HG03103 (cell line): Measurements from ENCODE around the gene TSPAN1.

ENCODE experiments used
- ATAC-seq: cut with Tn5 transposase; IDR thresholded peaks from one replicate; pipeline ENCODE4 v1.9.1; 2021; ENCODE audit warnings: low read depth; ENCODE audit not compliant: unreplicated experiment

Gene TSPAN1, protein sequence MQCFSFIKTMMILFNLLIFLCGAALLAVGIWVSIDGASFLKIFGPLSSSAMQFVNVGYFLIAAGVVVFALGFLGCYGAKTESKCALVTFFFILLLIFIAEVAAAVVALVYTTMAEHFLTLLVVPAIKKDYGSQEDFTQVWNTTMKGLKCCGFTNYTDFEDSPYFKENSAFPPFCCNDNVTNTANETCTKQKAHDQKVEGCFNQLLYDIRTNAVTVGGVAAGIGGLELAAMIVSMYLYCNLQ

DNA sequence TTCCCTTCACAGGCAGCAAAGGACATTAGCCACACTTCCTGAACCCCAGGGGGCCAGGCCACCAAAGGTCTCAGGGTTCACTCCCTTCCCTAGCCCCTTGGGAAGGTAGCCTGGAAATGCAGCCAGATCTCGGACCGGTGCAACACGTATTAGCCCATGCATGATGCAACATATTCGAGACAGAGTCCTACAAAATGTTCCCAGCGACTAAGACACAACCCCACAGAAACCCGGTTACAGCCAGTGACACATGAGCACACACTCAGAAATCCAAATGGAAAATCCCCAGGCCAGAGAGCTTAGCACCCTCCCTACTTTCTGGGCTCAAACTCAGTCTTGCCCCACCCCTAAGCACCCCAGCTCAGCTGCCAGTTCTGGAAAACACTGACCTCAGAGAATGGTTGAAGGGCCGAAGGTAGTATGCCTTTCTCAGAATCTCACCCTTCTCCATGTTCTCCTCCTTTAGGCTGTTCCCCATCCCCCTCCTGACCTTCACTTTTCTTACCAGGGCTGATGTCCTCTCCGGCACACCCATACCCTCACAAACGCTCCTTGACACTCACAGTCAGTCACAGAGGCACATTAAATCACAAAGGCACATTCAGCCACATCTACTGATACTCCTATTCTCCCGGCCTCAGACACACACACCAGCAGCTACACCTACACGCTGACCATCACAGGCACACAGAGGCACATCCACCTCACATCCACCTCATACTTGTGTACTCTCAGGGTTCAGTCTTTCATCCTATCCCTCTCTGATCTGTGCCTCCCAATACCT, at the start of gene TSPAN1:
Gene TSPAN1, plus strand, starts transcription at position 640 of the 784 bp plus-strand sequence. CDS start 6,021 bp downstream, outside the sequence.
- ATAC-seq: no peak

DNA sequence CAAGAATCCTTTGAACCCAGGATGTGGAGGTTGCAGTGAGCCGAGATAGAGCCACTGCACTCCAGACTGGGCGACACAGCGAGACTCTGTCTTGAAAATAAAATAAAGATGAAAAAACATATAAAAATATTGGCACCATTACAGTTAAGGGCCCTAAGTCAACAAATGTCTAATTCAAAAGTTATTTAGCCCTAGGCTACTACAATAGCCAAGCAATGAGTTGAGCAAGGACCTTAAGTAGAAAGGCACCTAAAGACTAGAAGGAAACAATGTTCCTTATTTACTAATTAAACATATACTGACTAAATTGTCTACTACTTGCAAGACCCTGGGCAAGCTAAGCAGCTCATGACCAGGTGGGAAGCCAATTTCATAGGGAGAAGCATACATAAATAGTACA, 46.5 kb upstream of the TSPAN1 start:
- ATAC-seq: no peak

DNA sequence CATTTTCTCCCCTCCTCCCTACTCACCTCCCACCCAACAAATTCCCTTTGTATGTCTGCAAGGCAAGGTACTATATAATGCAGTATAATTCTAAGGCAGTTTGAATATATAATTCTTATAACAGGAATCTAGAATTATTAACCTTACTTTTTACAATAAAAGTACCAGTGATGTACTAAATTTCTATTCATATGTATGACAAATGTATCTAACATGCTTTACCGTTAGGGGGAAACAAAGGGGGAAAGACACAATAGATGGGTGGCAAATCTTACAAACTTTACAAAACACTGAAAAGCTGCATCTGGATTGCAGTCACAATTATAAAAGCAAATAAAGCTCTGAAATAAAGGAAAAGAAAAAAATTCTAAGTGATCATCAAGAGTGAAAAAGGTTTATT, 44.8 kb upstream of the TSPAN1 start:
- no peak for ATAC-seq

DNA sequence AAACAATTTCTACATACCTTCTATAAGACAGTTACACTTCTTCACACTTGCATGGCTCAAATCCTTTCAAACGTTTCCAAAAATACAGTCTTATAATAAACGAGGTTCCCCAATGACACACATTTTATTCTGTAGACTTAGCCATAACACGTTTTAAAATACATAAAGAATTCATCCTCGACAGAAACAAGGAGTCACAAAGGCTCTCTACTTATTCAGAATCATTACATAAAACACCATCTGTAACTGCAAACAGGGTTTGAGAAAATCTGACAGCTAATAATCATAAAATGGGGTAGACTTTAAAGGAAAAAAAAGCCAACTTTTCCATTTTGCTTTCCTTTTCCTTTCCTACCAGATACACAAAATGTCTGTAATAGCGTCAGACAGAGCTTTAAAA, 44.3 kb upstream of the TSPAN1 start:
- no peak for ATAC-seq

DNA sequence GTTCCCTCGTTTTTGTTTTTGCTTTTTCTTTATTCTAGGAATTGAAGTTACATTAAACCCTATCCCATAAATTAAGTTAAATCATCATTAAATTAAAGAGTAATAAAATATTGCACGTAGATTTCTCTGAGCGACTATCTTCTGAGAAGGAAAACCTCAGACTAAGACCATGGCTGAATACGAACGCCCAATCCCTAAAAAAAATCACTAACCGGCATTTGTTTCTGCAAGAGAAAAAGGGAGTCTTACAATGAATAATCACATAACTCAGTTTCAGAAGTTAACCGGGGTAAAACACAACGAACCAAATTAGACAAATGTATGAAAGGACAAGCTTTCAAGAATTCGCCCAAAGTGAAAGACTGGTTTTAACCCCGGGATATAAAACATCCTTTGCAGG, 43.8 kb upstream of the TSPAN1 start:
- ATAC-seq: no peak

DNA sequence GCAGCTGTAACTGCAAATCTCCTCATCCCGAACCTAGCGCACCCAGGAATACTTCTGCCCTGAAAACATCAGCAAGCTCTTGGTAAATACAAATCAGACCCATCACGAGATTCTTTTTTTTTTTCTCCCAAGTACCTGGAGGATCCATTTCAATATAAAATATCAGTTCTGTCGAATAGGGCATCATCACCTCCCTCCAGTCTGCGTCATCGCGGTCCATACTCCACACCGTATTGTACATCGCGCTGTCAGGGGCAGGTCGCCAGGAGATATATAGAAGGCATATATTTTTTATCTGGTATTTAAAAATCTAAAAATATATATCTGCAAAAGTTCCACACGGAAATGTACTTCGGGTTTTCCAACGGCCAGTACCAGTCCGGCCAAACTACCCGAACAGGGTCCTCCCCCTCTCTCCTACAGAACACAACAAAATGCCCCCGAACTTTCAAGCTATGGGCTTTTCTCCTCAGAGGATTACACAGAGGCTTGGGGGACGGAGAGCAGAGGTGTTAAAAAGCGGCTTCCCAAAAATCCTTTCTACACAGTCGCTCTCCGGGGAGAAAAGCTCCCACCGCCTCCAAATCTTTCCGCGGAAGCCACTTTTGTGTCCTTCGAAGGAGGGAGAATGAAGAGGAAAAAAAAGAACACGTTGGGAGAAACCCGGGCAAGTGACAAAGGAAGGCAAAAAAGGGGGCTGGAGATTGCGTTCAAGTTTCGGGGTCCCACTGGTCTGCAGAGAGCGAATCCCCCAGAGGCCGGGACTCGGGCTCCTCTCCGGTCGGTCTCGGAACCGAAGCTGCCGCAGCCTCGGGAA, 43.0 kb upstream of the TSPAN1 start:
- no peak for ATAC-seq

DNA sequence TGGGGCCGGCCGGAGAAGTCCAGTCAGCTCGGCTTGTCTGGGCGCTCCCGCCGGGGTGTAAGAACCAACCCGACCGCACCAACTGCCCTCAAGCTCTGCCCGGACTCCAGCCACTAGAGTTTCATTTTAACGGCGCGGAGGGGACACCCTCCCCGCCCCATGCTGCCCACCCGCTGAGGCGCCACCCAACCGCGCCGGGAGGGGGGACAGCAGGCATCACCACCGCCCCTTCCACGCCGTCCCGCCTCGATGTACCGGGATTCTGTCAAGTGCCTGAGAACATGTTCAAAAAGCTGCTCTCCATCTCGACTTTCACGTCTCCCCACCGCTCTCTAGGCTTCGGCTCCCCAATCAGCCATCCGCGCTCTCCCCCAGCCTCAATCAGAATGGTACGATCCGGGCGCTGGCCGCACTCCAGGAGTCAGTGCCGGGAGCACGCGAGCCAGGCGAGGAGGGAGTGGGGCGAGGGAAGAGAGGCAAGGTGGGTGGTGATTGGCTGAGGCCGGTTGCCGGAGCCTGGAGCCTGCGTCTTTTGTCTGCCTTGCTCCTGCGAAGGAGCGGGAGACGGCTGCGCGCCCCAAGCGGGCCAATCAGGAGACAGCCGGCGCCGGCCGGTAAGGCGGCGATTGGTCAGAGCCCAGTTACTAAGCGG, 42.2 kb upstream of the TSPAN1 start, which contains the start of gene PIK3R3:
Gene PIK3R3, minus strand, starts transcription at position 101 of the 652 bp plus-strand sequence. CDS start 677 bp downstream, outside the sequence.
- ATAC-seq: peak; percentile 80

DNA sequence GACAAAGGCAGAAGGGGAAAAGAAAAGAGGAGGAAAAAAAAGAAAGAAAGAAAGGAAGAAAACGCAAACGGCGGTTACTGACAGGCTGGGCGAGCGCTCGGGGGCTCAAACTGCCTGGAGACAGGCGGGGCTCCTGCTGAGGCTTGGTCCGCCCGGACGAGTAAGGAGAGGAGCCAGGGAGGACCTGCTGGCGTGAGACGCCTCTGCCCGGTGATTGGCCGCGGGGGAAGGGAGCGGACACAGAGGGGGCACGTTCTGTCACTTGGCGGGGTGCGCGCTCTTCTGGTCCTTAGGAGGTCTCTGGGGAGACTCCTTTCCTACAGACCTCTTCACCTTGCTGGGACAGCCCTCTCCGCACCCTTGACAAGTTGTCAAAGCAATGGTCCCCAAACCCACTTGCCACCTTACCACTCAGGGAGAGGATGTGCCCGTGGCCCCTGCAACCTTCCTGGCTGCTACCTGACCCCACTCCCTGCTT, 41.7 kb upstream of the TSPAN1 start:
- peak; percentile 35 for ATAC-seq

DNA sequence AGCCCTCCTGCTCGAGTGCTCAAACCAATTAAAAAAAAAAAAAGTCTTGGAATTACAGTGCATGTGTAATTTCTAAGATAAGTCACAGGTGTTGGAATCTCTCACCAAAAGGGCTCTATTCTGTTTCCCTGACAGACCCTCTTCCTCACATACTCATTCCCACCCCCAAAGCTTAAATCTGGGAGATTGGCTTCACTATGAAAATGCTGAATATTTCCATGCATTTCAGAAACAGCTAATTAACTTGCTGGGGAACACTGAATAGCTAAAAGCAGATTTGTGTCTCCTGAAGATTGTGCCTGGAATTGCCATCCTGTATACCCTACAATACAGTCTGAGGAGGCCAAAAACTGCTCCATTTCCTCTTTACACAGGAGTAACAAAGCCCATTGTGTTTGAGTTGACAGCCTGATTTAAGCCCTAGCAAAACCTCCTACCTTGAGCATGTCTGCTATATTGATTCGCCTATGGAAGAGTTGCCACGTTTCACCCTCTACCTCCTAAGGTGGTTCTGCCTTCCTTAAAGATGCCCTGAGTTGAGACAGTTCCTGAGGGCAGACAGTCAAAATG, 41.0 kb upstream of the TSPAN1 start:
- ATAC-seq: no peak

DNA sequence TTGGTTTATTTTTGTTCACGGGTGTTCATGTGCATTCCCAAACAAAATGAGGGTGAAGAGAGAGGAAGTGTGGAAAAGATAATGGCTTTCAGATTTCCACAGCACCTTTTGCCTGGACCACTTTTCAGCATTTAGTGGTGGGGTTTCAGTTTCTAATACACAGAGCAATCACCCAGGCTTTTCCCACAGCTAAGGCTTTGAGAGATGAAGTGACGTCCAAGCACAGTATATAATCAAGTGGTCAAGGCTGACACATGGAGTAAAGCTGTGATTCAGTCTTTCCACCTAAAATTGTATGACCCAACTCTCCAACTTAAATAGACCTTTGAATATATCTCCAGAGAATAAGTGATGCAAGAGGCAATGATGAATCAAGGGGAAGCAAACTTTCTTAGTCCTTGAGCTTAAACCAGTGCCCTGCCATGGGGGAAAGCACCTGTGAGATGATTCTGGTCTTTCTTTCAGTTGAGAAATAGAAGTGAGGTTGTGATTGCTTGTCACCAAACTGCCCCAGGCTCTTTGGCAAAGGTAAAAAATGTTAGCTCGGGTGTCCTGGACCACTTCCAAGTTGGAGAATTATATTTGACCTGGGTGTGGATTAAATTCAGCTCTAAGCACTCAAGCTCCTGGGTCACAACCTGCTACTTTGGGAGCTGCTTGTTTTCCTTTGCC, 40.1 kb upstream of the TSPAN1 start:
- no peak for ATAC-seq

DNA sequence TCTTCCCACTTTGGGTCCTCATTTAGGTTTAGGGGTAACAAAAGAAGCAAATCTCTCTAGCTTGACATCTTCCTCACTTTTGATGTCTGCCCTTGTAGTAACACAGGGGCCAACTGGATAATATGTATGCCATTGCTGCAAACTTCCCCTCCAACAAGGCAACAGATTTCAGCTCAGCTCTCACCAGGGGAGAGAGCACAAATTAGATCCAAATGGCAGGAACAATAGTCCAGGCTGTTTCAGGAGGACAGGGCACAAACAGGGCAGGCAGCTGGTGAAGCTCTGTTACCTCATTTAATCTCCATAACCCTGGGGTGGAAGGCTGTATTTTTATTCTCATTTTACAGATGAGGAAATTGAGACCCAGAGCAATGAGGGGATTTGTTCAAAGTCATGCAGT, 38.2 kb upstream of the TSPAN1 start:
- ATAC-seq: no peak

DNA sequence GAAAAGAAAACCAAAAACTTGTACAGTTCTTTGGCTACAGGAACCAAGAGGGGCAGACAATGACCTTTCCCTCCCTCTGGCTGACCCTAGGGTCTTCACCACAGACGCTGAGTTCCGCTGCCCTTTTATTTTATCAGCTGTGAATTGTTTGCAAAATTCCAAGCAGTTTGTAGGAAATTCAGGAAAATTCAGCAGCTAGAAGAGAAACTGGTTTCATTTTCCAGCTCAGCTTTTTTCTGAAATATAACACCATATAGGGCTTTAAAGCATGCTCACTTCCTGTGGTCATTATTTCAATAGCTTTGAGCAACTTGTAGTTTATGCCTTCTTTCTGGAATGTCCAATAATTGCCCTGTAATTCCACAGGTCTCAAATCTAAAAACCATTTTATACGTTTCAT, 37.0 kb upstream of the TSPAN1 start:
- ATAC-seq: no peak

DNA sequence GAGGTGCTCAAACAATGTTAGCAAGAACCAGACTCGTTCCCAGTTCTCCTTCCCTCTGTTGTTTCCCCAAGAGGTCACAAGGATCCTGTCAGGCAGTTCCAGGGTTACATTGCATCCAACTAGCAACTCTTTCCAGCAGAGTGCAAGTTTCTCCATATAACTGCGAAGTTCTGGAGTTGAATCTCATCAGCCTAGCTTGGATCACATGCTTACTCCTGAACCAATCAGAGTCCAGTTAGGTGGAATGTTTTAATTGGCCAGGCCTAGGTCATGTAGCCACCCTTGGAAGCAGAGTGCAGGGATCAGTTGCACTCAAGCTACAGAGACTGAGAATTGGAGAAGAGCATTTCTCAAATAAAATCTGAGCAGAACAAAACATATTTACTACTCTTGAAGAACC, 26.6 kb upstream of the TSPAN1 start:
- no peak for ATAC-seq

DNA sequence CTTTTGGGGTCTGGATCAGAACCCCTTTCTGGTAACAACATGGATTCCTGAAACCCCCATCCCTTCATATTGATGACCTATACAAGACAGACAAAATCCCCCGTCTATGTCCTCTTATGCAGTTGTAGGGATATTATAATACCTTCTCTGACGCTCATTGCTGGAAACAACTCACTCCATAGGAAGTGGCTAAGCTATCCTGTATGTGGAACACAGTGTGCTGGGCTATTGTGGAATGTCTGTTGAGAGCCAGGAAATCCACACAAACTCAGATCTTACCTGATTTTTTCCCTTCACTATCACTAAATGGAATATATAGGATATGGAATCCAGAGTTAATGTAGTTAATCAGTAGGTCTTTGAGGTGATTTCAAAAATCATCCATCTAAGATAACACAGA, 24.8 kb upstream of the TSPAN1 start:
- no peak for ATAC-seq

DNA sequence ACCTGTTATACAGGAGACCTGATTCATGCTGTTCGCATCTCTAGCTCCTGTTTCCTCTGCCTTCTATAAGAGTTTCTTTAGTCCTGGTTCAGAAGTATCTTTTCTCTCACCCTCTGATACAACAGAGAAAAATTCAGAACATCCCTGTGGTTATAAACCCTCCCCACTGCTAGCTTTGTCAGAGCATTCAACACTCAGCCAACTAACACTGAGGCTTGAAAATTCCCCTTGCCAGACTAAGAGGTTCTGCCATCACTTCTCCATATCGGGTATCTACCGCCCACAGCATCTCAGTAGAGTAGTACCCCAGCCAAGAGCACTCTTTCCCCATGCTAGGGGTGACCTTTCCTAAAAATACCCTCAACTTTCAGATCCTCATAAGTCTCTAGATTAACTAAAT, 22.9 kb upstream of the TSPAN1 start:
- no peak for ATAC-seq

DNA sequence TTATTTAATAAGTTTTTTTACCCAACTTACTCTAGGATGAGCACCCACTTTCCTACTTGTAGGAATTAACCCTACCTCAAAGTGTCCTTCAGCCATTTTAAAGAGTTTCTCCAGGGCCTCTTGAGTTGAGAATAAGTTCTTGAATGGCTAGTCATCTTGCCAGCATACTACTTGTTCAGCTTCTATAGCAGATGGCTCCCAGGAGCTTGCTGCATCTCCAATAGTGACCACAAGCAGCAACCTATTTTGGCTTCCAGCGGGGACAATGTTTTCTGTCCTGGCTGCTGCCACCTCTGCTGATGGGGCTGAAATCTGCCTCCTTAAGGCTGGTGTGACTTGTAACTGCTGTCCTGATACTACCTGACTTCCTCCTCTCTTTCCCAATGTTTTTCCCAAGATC, 21.7 kb upstream of the TSPAN1 start:
- ATAC-seq: no peak

DNA sequence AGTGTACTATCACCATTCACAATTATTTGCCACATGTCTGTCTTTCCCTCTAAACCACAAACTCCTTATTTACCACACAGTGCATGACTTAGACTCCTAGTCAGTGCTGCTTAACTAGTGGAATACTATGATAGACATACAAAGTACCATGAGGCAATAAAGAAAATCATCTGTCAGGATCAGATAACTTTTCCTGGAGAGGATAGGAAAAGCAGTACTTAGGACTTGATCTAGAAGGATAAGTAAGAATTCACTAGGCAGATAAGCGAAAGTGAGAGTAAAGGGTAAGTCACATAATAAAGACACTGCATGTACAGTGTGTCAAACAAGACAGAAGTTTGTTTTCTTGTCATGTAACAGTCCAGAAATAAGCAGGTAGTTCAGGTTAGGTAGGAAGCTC, 21.2 kb upstream of the TSPAN1 start:
- no peak for ATAC-seq

DNA sequence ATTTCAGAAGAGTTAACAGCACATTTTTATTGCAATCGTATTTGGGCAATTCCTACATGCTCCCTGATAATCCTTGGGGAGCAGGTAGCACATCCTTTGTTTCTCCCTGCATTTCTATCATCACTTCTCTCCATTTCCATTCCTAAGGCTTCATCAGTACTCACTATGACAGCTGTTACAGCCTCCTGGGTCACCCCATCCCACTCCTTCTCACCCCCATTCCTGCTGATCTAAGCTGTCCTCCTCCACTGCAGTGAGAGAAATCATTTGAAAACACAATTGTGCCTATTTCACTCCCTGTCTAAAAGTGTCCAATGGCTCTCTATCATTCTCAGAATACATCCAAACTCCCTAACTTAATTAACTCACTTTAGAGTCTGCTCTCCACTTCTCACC, 17.0 kb upstream of the TSPAN1 start:
- no peak for ATAC-seq

DNA sequence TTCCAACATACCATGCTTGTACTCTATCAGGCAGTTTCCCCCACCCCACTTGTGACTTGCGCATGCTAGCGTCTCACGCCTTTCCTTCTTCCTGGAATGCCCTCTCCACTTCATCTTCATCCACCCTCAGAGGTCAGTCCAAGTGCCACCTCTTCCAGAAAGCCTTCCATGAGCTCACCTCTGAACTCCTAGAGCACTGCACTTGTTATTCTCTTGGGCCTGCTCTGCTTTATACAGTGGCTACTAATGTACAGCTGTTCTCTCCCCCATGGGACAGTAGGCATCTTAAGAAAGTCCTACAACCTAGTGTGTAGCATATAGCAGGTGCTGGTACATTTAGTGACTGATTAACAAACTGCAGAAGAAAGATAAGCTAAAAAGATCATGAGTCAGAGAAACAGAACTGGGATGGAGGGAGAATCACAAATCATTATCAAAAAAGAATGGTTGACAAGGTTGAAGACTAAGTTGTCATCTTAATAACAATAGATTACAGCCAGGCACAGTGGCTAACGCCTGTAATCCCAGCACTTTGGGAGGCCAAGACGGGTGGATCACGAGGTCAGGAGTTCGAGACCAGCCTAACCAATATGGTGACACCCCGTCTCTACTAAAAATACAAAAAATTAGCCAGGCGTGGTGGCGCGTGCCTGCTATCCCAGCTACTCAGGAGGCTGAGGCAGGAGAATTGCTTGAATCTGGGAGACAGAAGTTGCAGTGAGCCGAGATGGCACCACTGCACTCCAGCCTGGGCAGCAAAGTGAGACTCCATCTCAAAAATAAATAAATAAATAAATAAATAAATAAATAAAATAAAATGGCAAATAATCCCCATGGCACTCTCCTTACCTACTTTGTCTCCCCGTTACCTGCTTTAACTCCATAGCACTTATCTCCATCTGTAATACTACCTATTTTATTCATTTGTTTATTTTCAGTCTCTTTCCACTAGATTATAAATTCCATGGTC, 16.3 kb upstream of the TSPAN1 start:
- ATAC-seq: no peak
